A673 (cell line): ENCODE data around the gene SFT2D2. TPM values are rescaled to one million over a fixed set of nuclear protein-coding genes. Genes with fewer than 3 reads are reported as not detected.

Experiments used
- BruUV-seq: library from RNA; stranded (reverse); fragments of 400-500 nt; replicated peaks from 2 replicates; lab custom pipeline; 2021; lab: Mats Ljungman, UMichigan
- CTCF ChIA-PET: fragments of 300-600 bp; sonication (Branson Sonifier 250); formaldehyde crosslinking; loops from one replicate; lab custom pipeline; 2022; ENCODE audit warnings: antibody characterized with exemption; lab: Charles Lee
- POLR2A ChIA-PET: fragments of 300-600 bp; sonication (Branson Sonifier 250); formaldehyde crosslinking; loops from one replicate; lab custom pipeline; 2022; ENCODE audit warnings: antibody characterized with exemption; ENCODE audit not compliant: low non-redundant PET; lab: Charles Lee
- DNase-seq: peaks from one replicate; pipeline ENCODE4 v3.0.0-alpha.2; 2015; ENCODE audit warnings: low spot score
- H3K27ac ChIP-seq: fragments of 200-600 bp; sonication (generic); 2 replicates; pipeline ENCODE4 v1.5.1; 2016; ENCODE audit warnings: mixed run types, low read depth, mild to moderate bottlenecking, mixed read lengths, antibody characterized with exemption, low read length; ENCODE audit not compliant: poor library complexity, severe bottlenecking
- H3K27me3 ChIP-seq: fragments of 200-600 bp; sonication (generic); replicated peaks from 2 replicates; pipeline ENCODE4 v1.6.1; 2017; ENCODE audit warnings: mixed run types, low read depth, mild to moderate bottlenecking, mixed read lengths, antibody characterized with exemption, low read length; ENCODE audit not compliant: insufficient read depth, poor library complexity
- H3K36me3 ChIP-seq: fragments of 200-600 bp; sonication (generic); 2 replicates; pipeline ENCODE4 v1.6.1; 2016; ENCODE audit warnings: mixed run types, mild to moderate bottlenecking, mixed read lengths, antibody characterized with exemption, low read length; ENCODE audit not compliant: insufficient read depth, poor library complexity, severe bottlenecking
- H3K4me1 ChIP-seq: fragments of 200-600 bp; sonication (generic); 2 replicates; pipeline ENCODE4 v1.6.1; 2017; ENCODE audit warnings: mixed run types, mild to moderate bottlenecking, mixed read lengths, antibody characterized with exemption, low read length; ENCODE audit not compliant: insufficient read depth, poor library complexity, severe bottlenecking
- H3K4me3 ChIP-seq: fragments of 200-600 bp; sonication (generic); 2 replicates; pipeline ENCODE4 v1.5.1; 2016; ENCODE audit warnings: low read depth, mixed run types, mild to moderate bottlenecking, mixed read lengths, low read length; ENCODE audit not compliant: poor library complexity, severe bottlenecking
- H3K9me3 ChIP-seq: fragments of 200-600 bp; sonication (generic); 2 replicates; pipeline ENCODE4 v1.6.1; 2016; ENCODE audit warnings: mixed run types, low read depth, mild to moderate bottlenecking, mixed read lengths, antibody characterized with exemption, low read length; ENCODE audit not compliant: poor library complexity, severe bottlenecking
- CTCF ChIP-seq: fragments of 300-800, 200-600 bp; sonication (generic); conservative IDR thresholded peaks from 2 replicates; pipeline ENCODE4 v1.5.1; 2017; ENCODE audit warnings: low read depth, mild to moderate bottlenecking, antibody characterized with exemption, low read length, moderate library complexity, mixed read lengths
- EZH2 ChIP-seq: fragments of 200-600 bp; sonication (generic); IDR thresholded peaks from 2 replicates; pipeline ENCODE4 v1.6.1; 2017; ENCODE audit warnings: borderline replicate concordance, low read depth, mild to moderate bottlenecking, mixed read lengths, antibody characterized with exemption, low read length; ENCODE audit not compliant: poor library complexity, severe bottlenecking
- intact Hi-C: fragments of 100-400 bp; cut with micrococcal nuclease; formaldehyde crosslinking; loops from one replicate; pipeline ENCODE4 v1.10.0; 2022; ENCODE audit not compliant: unreplicated experiment
- total RNA-seq: library from RNA; stranded (reverse); gene quantifications from 2 replicates; pipeline ENCODE4 v1.2.3, GENCODE V29; 2021

SFT2D2 gene
- total RNA-seq, 1 experiment from 2014 or later, result 62.8 TPM

- no peak for TF ChIP-seq EZH2
- no peak for TF ChIP-seq CTCF
- Histone ChIP-seq H3K4me3 (no peak overlapping the region), H3K4me1 (no peaks in the 10 kb centered on the region), H3K9me3 (peaks cover 17% of the 10 kb centered on the region), H3K27ac (no peak overlapping the region), H3K36me3 (no peaks in the 10 kb centered on the region), H3K27me3 (no peaks in the 10 kb centered on the region)
- POLR2A ChIA-PET, result no interaction called here
- intact Hi-C loops, result no loop called here
- CTCF ChIA-PET, result no interaction called here
- DNase-seq, result no peak
- BruUV-seq, result no TSS peak
Measured at GRCh38 chr1:168260393-168260792, 34.6 kb downstream of the SFT2D2 start.

GRCh38 chr1:168261390-168261789 is 35.6 kb downstream of the SFT2D2 start:
- no peak overlapping the region for H3K27ac ChIP-seq
- ChIA-PET POLR2A (no interaction called here), CTCF (no interaction called here)
- intact Hi-C loops, result no loop called here
- DNase-seq, result no peak
- H3K4me1 ChIP-seq, result no peaks in the 10 kb centered on the region
- no peaks in the 10 kb centered on the region for H3K36me3 ChIP-seq
- H3K9me3 ChIP-seq, result peaks cover 7% of the 10 kb centered on the region
- TF ChIP-seq CTCF (no peak), EZH2 (no peak)
- H3K27me3 ChIP-seq, result no peaks in the 10 kb centered on the region
- BruUV-seq, result no TSS peak
- H3K4me3 ChIP-seq, result no peak overlapping the region

- no peaks in the 10 kb centered on the region for H3K9me3 ChIP-seq
- no TSS peak for BruUV-seq
- POLR2A ChIA-PET, result no interaction called here
- intact Hi-C loops, result no loop called here
- no peaks in the 10 kb centered on the region for H3K36me3 ChIP-seq
- no peak for DNase-seq
- TF ChIP-seq EZH2, result no peak
- no peak for TF ChIP-seq CTCF
- H3K27me3 ChIP-seq, result no peaks in the 10 kb centered on the region
- H3K4me3 ChIP-seq, result no peak overlapping the region
- H3K27ac ChIP-seq, result no peak overlapping the region
- CTCF ChIA-PET, result no interaction called here
- no peaks in the 10 kb centered on the region for H3K4me1 ChIP-seq
Measured at GRCh38 chr1:168263130-168263529, 37.3 kb downstream of the SFT2D2 start.
